Mesendoderm (in vitro differentiated cells): ENCODE measurements around the gene FADS1.

Source experiments
- DNase-seq: peaks from one replicate; pipeline ENCODE4 v3.0.0; 2013
- H2AK5ac ChIP-seq: 2 replicates; pipeline ENCODE4 v1.6.1; 2013; ENCODE audit warnings: low read length, inconsistent platforms
- H2BK120ac ChIP-seq: 2 replicates; pipeline ENCODE4 v1.6.1; 2013; ENCODE audit warnings: low read depth, mild to moderate bottlenecking, low read length, moderate library complexity, mixed read lengths
- H2BK15ac ChIP-seq: replicated peaks from 2 replicates; pipeline ENCODE4 v1.6.1; 2013; ENCODE audit warnings: low read depth, mild to moderate bottlenecking, moderate library complexity
- H2BK5ac ChIP-seq: 2 replicates; pipeline ENCODE4 v1.6.1; 2013; ENCODE audit warnings: low read length, inconsistent platforms
- H3K18ac ChIP-seq: 2 replicates; pipeline ENCODE4 v1.6.1; 2013; ENCODE audit warnings: mild to moderate bottlenecking, low read length, mixed read lengths
- H3K23ac ChIP-seq: one replicate; pipeline ENCODE4 v1.6.1; 2013; ENCODE audit warnings: low read length
- H3K27ac ChIP-seq: 2 replicates; pipeline ENCODE4 v1.5.1; 2013; ENCODE audit warnings: low read depth, mild to moderate bottlenecking, inconsistent platforms, low read length, moderate library complexity
- H3K27me3 ChIP-seq: 2 replicates; pipeline ENCODE4 v1.6.1; 2013; ENCODE audit warnings: low read length, control low read depth, mild to moderate bottlenecking, inconsistent platforms; ENCODE audit not compliant: insufficient read depth, poor library complexity
- H3K36me3 ChIP-seq: 2 replicates; pipeline ENCODE4 v1.6.1; 2013; ENCODE audit warnings: low read length, inconsistent platforms; ENCODE audit not compliant: control insufficient read depth, insufficient read depth
- H3K4ac ChIP-seq: one replicate; pipeline ENCODE4 v1.6.1; 2013; ENCODE audit warnings: low read depth, mild to moderate bottlenecking, low read length, moderate library complexity
- H3K4me1 ChIP-seq: 2 replicates; pipeline ENCODE4 v1.6.1; 2013; ENCODE audit warnings: low read depth, low read length, inconsistent platforms; ENCODE audit not compliant: control insufficient read depth
- H3K4me2 ChIP-seq: 2 replicates; pipeline ENCODE4 v1.6.1; 2013; ENCODE audit warnings: low read length
- H3K4me3 ChIP-seq: 2 replicates; pipeline ENCODE4 v1.5.1; 2013; ENCODE audit warnings: mild to moderate bottlenecking, low read length
- H3K56ac ChIP-seq: one replicate; pipeline ENCODE4 v1.6.1; 2013; ENCODE audit warnings: low read length
- H3K79me1 ChIP-seq: 2 replicates; pipeline ENCODE4 v1.6.1; 2013; ENCODE audit warnings: low read length, inconsistent platforms
- H3K79me2 ChIP-seq: 2 replicates; pipeline ENCODE4 v1.6.1; 2013; ENCODE audit warnings: mild to moderate bottlenecking, low read length; ENCODE audit not compliant: control insufficient read depth, insufficient read depth
- H3K9ac ChIP-seq: 2 replicates; pipeline ENCODE4 v1.6.1; 2013; ENCODE audit warnings: low read length, inconsistent platforms
- H4K5ac ChIP-seq: one replicate; pipeline ENCODE4 v1.6.1; 2013; ENCODE audit warnings: low read length
- H4K8ac ChIP-seq: one replicate; pipeline ENCODE4 v1.6.1; 2013; ENCODE audit warnings: low read depth, mild to moderate bottlenecking, control low read depth, low read length, moderate library complexity
- WGBS: extraction: QIAGEN DNeasy Blood & Tissue Kit; methylation state at CpG from one replicate; pipeline ENCODE4 v1.1.7; 2013; ENCODE audit warnings: low lambda C conversion rate, missing lambda C conversion rate; ENCODE audit not compliant: insufficient coverage; ENCODE audit errors: extremely low coverage; 5-methylcytosine and 5-hydroxymethylcytosine counted together

FADS1 gene

GRCh38 chr11:61853698-61854169 lies 36.9 kb upstream of the FADS1 start:
- H3K56ac ChIP-seq: no peak overlapping the region
- no peak overlapping the region for H4K5ac ChIP-seq
- no peak overlapping the region for H3K27ac ChIP-seq
- no peaks in the 10 kb centered on the region for H3K79me2 ChIP-seq
- no peak overlapping the region for H3K4me2 ChIP-seq
- H3K4me1 ChIP-seq: no peaks in the 10 kb centered on the region
- H3K27me3 ChIP-seq: no peaks in the 10 kb centered on the region
- no peak for DNase-seq
- H2BK5ac ChIP-seq: no peak overlapping the region
- no peak overlapping the region for H3K4ac ChIP-seq
- no peak overlapping the region for H3K18ac ChIP-seq
- no peak overlapping the region for H4K8ac ChIP-seq
- no peak overlapping the region for H3K23ac ChIP-seq
- H2BK120ac ChIP-seq: no peak overlapping the region
- H3K4me3 ChIP-seq: no peak overlapping the region
- peaks cover 35% of the 10 kb centered on the region for H3K36me3 ChIP-seq
- peaks cover 10% of the 10 kb centered on the region for H3K79me1 ChIP-seq
- H2BK15ac ChIP-seq: no peak overlapping the region
- WGBS: no CpG with 5 or more reads among the region's 13 CpGs
- H3K9ac ChIP-seq: no peak overlapping the region
- no peak overlapping the region for H2AK5ac ChIP-seq

GRCh38 chr11:61851900-61852295 lies 35.1 kb upstream of the FADS1 start:
- Histone ChIP-seq H2BK15ac (no peak overlapping the region), H3K23ac (no peak overlapping the region), H3K18ac (no peak overlapping the region), H3K36me3 (peaks cover 44% of the 10 kb centered on the region), H3K4me1 (no peaks in the 10 kb centered on the region), H3K27me3 (no peaks in the 10 kb centered on the region), H3K27ac (no peak overlapping the region), H3K79me2 (no peaks in the 10 kb centered on the region), H2BK5ac (no peak overlapping the region), H3K4me2 (no peak overlapping the region), H4K8ac (no peak overlapping the region), H2AK5ac (no peak overlapping the region), H2BK120ac (no peak overlapping the region), H3K79me1 (peaks cover 15% of the 10 kb centered on the region), H3K4me3 (no peak overlapping the region), H3K4ac (no peak overlapping the region), H4K5ac (no peak overlapping the region), H3K9ac (no peak overlapping the region), H3K56ac (no peak overlapping the region)
- no peak for DNase-seq
- no CpG with 5 or more reads among the region's 6 CpGs for WGBS

GRCh38 chr11:61851113-61851899 lies 34.5 kb upstream of the FADS1 start:
- H3K79me2 ChIP-seq: no peaks in the 10 kb centered on the region
- H3K79me1 ChIP-seq: peaks cover 14% of the 10 kb centered on the region
- H3K56ac ChIP-seq: no peak overlapping the region
- no peak overlapping the region for H4K5ac ChIP-seq
- no peak overlapping the region for H3K4me3 ChIP-seq
- no CpG with 5 or more reads among the region's 24 CpGs for WGBS
- no peak overlapping the region for H2BK120ac ChIP-seq
- no peak overlapping the region for H2BK15ac ChIP-seq
- H4K8ac ChIP-seq: no peak overlapping the region
- no peak overlapping the region for H2AK5ac ChIP-seq
- no peaks in the 10 kb centered on the region for H3K27me3 ChIP-seq
- no peak for DNase-seq
- no peak overlapping the region for H3K18ac ChIP-seq
- no peak overlapping the region for H2BK5ac ChIP-seq
- H3K23ac ChIP-seq: no peak overlapping the region
- peaks cover 42% of the 10 kb centered on the region for H3K36me3 ChIP-seq
- H3K4me1 ChIP-seq: no peaks in the 10 kb centered on the region
- H3K4ac ChIP-seq: no peak overlapping the region
- no peak overlapping the region for H3K4me2 ChIP-seq
- no peak overlapping the region for H3K9ac ChIP-seq
- no peak overlapping the region for H3K27ac ChIP-seq

GRCh38 chr11:61850687-61851086 lies 33.9 kb upstream of the FADS1 start:
- no peak overlapping the region for H2AK5ac ChIP-seq
- no CpG with 5 or more reads among the region's 7 CpGs for WGBS
- H3K79me1 ChIP-seq: peaks cover 14% of the 10 kb centered on the region
- no peaks in the 10 kb centered on the region for H3K4me1 ChIP-seq
- H3K36me3 ChIP-seq: peaks cover 42% of the 10 kb centered on the region
- H3K4me3 ChIP-seq: no peak overlapping the region
- no peak overlapping the region for H3K4ac ChIP-seq
- H2BK5ac ChIP-seq: no peak overlapping the region
- no peak overlapping the region for H3K56ac ChIP-seq
- H3K4me2 ChIP-seq: no peak overlapping the region
- H3K79me2 ChIP-seq: no peaks in the 10 kb centered on the region
- H2BK15ac ChIP-seq: no peak overlapping the region
- H3K9ac ChIP-seq: no peak overlapping the region
- H4K8ac ChIP-seq: no peak overlapping the region
- no peak overlapping the region for H3K27ac ChIP-seq
- no peak overlapping the region for H3K23ac ChIP-seq
- H2BK120ac ChIP-seq: no peak overlapping the region
- no peaks in the 10 kb centered on the region for H3K27me3 ChIP-seq
- no peak overlapping the region for H4K5ac ChIP-seq
- no peak for DNase-seq
- no peak overlapping the region for H3K18ac ChIP-seq

GRCh38 chr11:61848631-61849030 lies 31.8 kb upstream of the FADS1 start:
- Histone ChIP-seq H3K9ac (no peak overlapping the region), H3K36me3 (peaks cover 31% of the 10 kb centered on the region)

More at GRCh38 chr11:61848631-61849030, 31.8 kb upstream of the FADS1 start:
- Histone ChIP-seq H4K5ac (no peak overlapping the region), H3K4me3 (no peak overlapping the region), H2BK5ac (no peak overlapping the region), H3K4ac (no peak overlapping the region), H3K18ac (no peak overlapping the region), H3K56ac (no peak overlapping the region), H3K27me3 (no peaks in the 10 kb centered on the region), H2BK15ac (no peak overlapping the region), H3K79me1 (peaks cover 9% of the 10 kb centered on the region), H3K79me2 (no peaks in the 10 kb centered on the region), H3K27ac (no peak overlapping the region), H3K4me2 (no peak overlapping the region), H2BK120ac (no peak overlapping the region), H4K8ac (no peak overlapping the region), H3K4me1 (no peaks in the 10 kb centered on the region), H2AK5ac (no peak overlapping the region), H3K23ac (no peak overlapping the region)
- DNase-seq: no peak
- no CpG with 5 or more reads among the region's 9 CpGs for whole genome bisulfite sequencing
